HCT116 (cell line): Measurements from ENCODE around the gene HLA-DMA. TPM values are rescaled to one million over a fixed set of nuclear protein-coding genes. Genes with fewer than 3 reads are reported as not detected.

Experiments
- ATAC-seq: fragments of 200-7000 bp; cut with Tn5 transposase; 2 replicates; pipeline ENCODE4 v1.9.1; 2020; ENCODE audit warnings: mild to moderate bottlenecking, moderate library complexity
- BruUV-seq: library from RNA; stranded (reverse); fragments of 400-500 nt; replicated peaks from 2 replicates; lab custom pipeline; 2021; lab: Mats Ljungman, UMichigan
- CTCF ChIA-PET: fragments of 300-600 bp; sonication (Branson Sonifier 250); formaldehyde crosslinking; loops from one replicate; lab custom pipeline; 2021; ENCODE audit warnings: antibody characterized with exemption; lab: Charles Lee
- POLR2A ChIA-PET: fragments of 300-600, 350-600 bp; sonication (Branson Sonifier 250); formaldehyde crosslinking; loops from one replicate; lab custom pipeline; 2021; ENCODE audit warnings: antibody characterized with exemption; lab: Charles Lee
- RAD21 ChIA-PET, 2 experiments: fragments of 300-600 bp; sonication (Branson Sonifier 250); formaldehyde crosslinking; loops; one replicate each; lab custom pipeline; 2023; ENCODE audit warnings: low total read pairs in 2 of 2; ENCODE audit not compliant: uncharacterized antibody in 2 of 2, unreplicated experiment in 2 of 2, low non-redundant PET in 1 of 2; lab: Charles Lee
- DNase-seq: peaks from one replicate; pipeline ENCODE4 v3.0.0-alpha.2; 2010; ENCODE audit warnings: low read depth, low spot score
- H2AFZ ChIP-seq: fragments of 200-600 bp; shearing (Covaris generic), sonication (generic); 2 replicates; pipeline ENCODE4 v1.6.1; 2017; ENCODE audit warnings: low read depth, mixed run types, mixed read lengths, antibody characterized with exemption, low read length; ENCODE audit not compliant: poor library complexity, severe bottlenecking
- H3K27ac ChIP-seq: 2 replicates; pipeline ENCODE4 v1.5.1; 2012; ENCODE audit warnings: low read depth, low read length
- H3K27me3 ChIP-seq: fragments of 200-600 bp; sonication (generic); 2 replicates; pipeline ENCODE4 v1.6.1; 2016; ENCODE audit warnings: mixed run types, low read length, mixed read lengths; ENCODE audit not compliant: insufficient read depth
- H3K36me3 ChIP-seq, 2 experiments: fragments of 200-500 bp in 1 of 2; fragments of 200-600 bp in 1 of 2; sonication (Bioruptor generic) in 1 of 2; sonication (generic) in 1 of 2; 2 replicates each; pipeline versions ENCODE4 v1.5.1 to v1.6.1; 2014 to 2016; ENCODE audit warnings: low read length in 2 of 2, inconsistent platforms in 1 of 2, mixed read lengths in 1 of 2, mixed run types in 1 of 2; ENCODE audit not compliant: insufficient read depth in 2 of 2, control insufficient read depth in 1 of 2
- H3K4me1 ChIP-seq, 2 experiments: fragments of 200-600 bp in 1 of 2; sonication (generic) in 1 of 2; 2 replicates each; pipeline versions ENCODE4 v1.5.1 to v1.6.1; 2012 to 2017; ENCODE audit warnings: low read length in 2 of 2, inconsistent platforms in 1 of 2, mild to moderate bottlenecking in 1 of 2, mixed read lengths in 1 of 2, mixed run types in 1 of 2, moderate library complexity in 1 of 2; ENCODE audit not compliant: insufficient read depth in 2 of 2, control insufficient read depth in 1 of 2
- H3K4me2 ChIP-seq: fragments of 200-600 bp; sonication (generic); 2 replicates; pipeline ENCODE4 v1.6.1; 2017; ENCODE audit warnings: mixed run types, low read length, mixed read lengths
- H3K4me3 ChIP-seq, 2 experiments: fragments of 200-600 bp in 1 of 2; sonication (generic) in 1 of 2; replicated peaks in 1 of 2; 2 replicates each; pipeline ENCODE4 v1.5.1; 2011 to 2016; ENCODE audit warnings: low read length in 2 of 2, control low read depth in 1 of 2, low read depth in 1 of 2, mild to moderate bottlenecking in 1 of 2, mixed read lengths in 1 of 2, mixed run types in 1 of 2
- H3K79me2 ChIP-seq: fragments of 200-600 bp; sonication (generic); 2 replicates; pipeline ENCODE4 v1.6.1; 2017; ENCODE audit warnings: mild to moderate bottlenecking, mixed run types, low read length, moderate library complexity, mixed read lengths; ENCODE audit not compliant: insufficient read depth
- H3K9ac ChIP-seq: fragments of 200-600 bp; sonication (generic); 2 replicates; pipeline ENCODE4 v1.6.1; 2016; ENCODE audit warnings: low read length, mixed read lengths
- H3K9me2 ChIP-seq: fragments of 200-600 bp; sonication (generic), shearing (Covaris generic); 2 replicates; pipeline ENCODE4 v1.6.1; 2017; ENCODE audit warnings: mixed run types, mild to moderate bottlenecking, moderate library complexity; ENCODE audit not compliant: insufficient read depth
- H3K9me3 ChIP-seq, 2 experiments: fragments of 200-500 bp in 1 of 2; fragments of 200-600 bp in 1 of 2; sonication (Bioruptor generic) in 1 of 2; sonication (generic) in 1 of 2; 2 replicates each; pipeline ENCODE4 v1.6.1; 2014 to 2017; ENCODE audit warnings: low read length in 2 of 2, mixed read lengths in 2 of 2, inconsistent platforms in 1 of 2, low read depth in 1 of 2, mild to moderate bottlenecking in 1 of 2, mixed run types in 1 of 2, moderate library complexity in 1 of 2; ENCODE audit not compliant: control insufficient read depth in 1 of 2, insufficient read depth in 1 of 2
- H4K20me1 ChIP-seq: fragments of 200-600 bp; sonication (generic), shearing (Covaris generic); 2 replicates; pipeline ENCODE4 v1.6.1; 2017; ENCODE audit warnings: mixed run types, mild to moderate bottlenecking, moderate library complexity; ENCODE audit not compliant: insufficient read depth
- ELF1 ChIP-seq: IDR thresholded peaks from 2 replicates; pipeline ENCODE4 v1.6.1; 2012; ENCODE audit warnings: low read depth, borderline replicate concordance
- EZH2 ChIP-seq: fragments of 200-600 bp; sonication (generic); IDR thresholded peaks from 2 replicates; pipeline ENCODE4 v1.6.1; 2017; ENCODE audit warnings: antibody characterized with exemption, mixed run types
- FOSL1 ChIP-seq: IDR thresholded peaks from 2 replicates; pipeline ENCODE4 v1.6.1; 2012; ENCODE audit warnings: low read depth
- POLR2A ChIP-seq: IDR thresholded peaks from 2 replicates; pipeline ENCODE4 v1.7.0; 2011; ENCODE audit warnings: borderline replicate concordance; ENCODE audit not compliant: insufficient read depth, insufficient read length; ENCODE audit errors: extremely low read depth
- POLR2AphosphoS5 ChIP-seq: IDR thresholded peaks from 2 replicates; pipeline ENCODE4 v1.6.1; 2011; ENCODE audit warnings: mild to moderate bottlenecking, low read depth, low read length, moderate library complexity
- RAD21 ChIP-seq: IDR thresholded peaks from 2 replicates; pipeline ENCODE4 v1.6.1; 2012; ENCODE audit warnings: low read depth, mild to moderate bottlenecking
- SP1 ChIP-seq: IDR thresholded peaks from 2 replicates; pipeline ENCODE4 v1.6.1; 2012; ENCODE audit warnings: low read depth
- SRF ChIP-seq: IDR thresholded peaks from 2 replicates; pipeline ENCODE4 v1.6.1; 2012; ENCODE audit warnings: low read depth
- TCF7L2 ChIP-seq: IDR thresholded peaks from 2 replicates; pipeline ENCODE4 v1.7.0; 2011; ENCODE audit warnings: borderline replicate concordance, inconsistent platforms; ENCODE audit not compliant: insufficient read depth, insufficient read length; ENCODE audit errors: extremely low read depth
- ZNF274 ChIP-seq: fragments of 200-500 bp; sonication (Bioruptor generic); IDR thresholded peaks from 2 replicates; pipeline ENCODE4 v1.6.1; 2014; ENCODE audit warnings: mild to moderate bottlenecking, low read depth, low read length, inconsistent platforms
- intact Hi-C: fragments of 100-400 bp; cut with micrococcal nuclease; formaldehyde crosslinking; loops from 2 replicates; pipeline ENCODE4 v1.10.0; 2022
- total RNA-seq: library from RNA; stranded (reverse); gene quantifications from one replicate; pipeline ENCODE4 v1.2.1, GENCODE V29; 2021; ENCODE audit not compliant: unreplicated experiment
- TF ChIP-seq, protein P1 (sequence below): IDR thresholded peaks from 2 replicates; pipeline ENCODE4 v1.6.1; 2012; ENCODE audit warnings: low read depth
- TF ChIP-seq, protein P2 (sequence below): IDR thresholded peaks from 2 replicates; pipeline ENCODE4 v1.6.1; 2012
- TF ChIP-seq, protein P3 (sequence below): IDR thresholded peaks from 2 replicates; pipeline ENCODE4 v1.6.1; 2012

The HLA-DMA gene
- total RNA-seq, 1 experiment from 2014 or later, result 12.1 TPM

DNA sequence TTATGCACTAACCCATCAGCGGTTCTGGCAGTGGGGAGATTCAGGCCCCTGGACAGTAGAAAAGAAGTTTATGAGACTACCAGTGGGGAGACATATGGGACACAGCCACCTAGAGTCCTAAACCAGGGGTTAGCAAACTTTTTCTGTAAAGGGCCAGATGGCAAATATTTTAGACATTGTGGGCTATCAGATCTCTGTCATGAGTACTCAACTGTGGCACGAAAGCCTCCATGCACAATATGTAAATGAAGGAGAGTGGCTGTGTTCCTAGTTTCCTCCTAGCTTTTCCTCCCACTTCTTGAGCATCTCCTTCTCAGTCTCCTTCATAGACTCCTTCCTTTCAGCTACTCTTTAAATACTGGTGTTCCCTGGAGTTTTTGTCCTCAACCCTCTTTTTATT lies 3.3 kb upstream of the HLA-DMA start:
- Histone ChIP-seq H4K20me1 (no peaks in the 10 kb centered on the region), H3K9me3 (no peaks in the 10 kb centered on the region), H3K4me1 (peaks cover 0 to 17% of the 10 kb centered on the region in 2 experiments; a peak in 2 of 4 replicates), H3K79me2 (peaks cover 13% of the 10 kb centered on the region), H3K27me3 (no peaks in the 10 kb centered on the region), H3K4me2 (no peak overlapping the region), H3K36me3 (no peaks in the 10 kb centered on the region), H3K9me2 (no peaks in the 10 kb centered on the region), H3K4me3 (no peak overlapping the region), H3K9ac (no peak overlapping the region), H2AFZ (no peak overlapping the region), H3K27ac (no peak overlapping the region)
- TF ChIP-seq, protein P1, sequence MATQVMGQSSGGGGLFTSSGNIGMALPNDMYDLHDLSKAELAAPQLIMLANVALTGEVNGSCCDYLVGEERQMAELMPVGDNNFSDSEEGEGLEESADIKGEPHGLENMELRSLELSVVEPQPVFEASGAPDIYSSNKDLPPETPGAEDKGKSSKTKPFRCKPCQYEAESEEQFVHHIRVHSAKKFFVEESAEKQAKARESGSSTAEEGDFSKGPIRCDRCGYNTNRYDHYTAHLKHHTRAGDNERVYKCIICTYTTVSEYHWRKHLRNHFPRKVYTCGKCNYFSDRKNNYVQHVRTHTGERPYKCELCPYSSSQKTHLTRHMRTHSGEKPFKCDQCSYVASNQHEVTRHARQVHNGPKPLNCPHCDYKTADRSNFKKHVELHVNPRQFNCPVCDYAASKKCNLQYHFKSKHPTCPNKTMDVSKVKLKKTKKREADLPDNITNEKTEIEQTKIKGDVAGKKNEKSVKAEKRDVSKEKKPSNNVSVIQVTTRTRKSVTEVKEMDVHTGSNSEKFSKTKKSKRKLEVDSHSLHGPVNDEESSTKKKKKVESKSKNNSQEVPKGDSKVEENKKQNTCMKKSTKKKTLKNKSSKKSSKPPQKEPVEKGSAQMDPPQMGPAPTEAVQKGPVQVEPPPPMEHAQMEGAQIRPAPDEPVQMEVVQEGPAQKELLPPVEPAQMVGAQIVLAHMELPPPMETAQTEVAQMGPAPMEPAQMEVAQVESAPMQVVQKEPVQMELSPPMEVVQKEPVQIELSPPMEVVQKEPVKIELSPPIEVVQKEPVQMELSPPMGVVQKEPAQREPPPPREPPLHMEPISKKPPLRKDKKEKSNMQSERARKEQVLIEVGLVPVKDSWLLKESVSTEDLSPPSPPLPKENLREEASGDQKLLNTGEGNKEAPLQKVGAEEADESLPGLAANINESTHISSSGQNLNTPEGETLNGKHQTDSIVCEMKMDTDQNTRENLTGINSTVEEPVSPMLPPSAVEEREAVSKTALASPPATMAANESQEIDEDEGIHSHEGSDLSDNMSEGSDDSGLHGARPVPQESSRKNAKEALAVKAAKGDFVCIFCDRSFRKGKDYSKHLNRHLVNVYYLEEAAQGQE, result no peak
- TF ChIP-seq FOSL1 (no peak), SP1 (no peak), SRF (no peak), POLR2AphosphoS5 (no peak), RAD21 (no peak), ELF1 (no peak), ZNF274 (no peak), POLR2A (no peak), EZH2 (no peak), TCF7L2 (no peak)
- TF ChIP-seq, protein P2, sequence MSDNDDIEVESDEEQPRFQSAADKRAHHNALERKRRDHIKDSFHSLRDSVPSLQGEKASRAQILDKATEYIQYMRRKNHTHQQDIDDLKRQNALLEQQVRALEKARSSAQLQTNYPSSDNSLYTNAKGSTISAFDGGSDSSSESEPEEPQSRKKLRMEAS, result no peak
- TF ChIP-seq, protein P3, sequence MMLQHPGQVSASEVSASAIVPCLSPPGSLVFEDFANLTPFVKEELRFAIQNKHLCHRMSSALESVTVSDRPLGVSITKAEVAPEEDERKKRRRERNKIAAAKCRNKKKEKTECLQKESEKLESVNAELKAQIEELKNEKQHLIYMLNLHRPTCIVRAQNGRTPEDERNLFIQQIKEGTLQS, result no peak
- DNase-seq (no peak), ATAC-seq (no peak)
- ChIA-PET RAD21 (no interaction called here), POLR2A (interaction anchor here (8.1 kb wide), 1 partner anchor 13 kb away, joined by 143 read pairs; the partner anchor contains the start of gene BRD2), CTCF (no interaction called here)
- intact Hi-C loops, result no loop called here
- no TSS peak for BruUV-seq
